Heart left ventricle (tissue), 16 donors: ENCODE data around the gene ANO3. TPM values are rescaled to one million over a fixed set of nuclear protein-coding genes. Genes with fewer than 3 reads are reported as not detected.

Experiments used
- ATAC-seq, 4 donors: fragments of 200-7000 bp; cut with Tn5 transposase; one replicate each; pipeline ENCODE4 v1.9.1; 2020 to 2022; ENCODE audit warnings: moderate library complexity in 4 of 4, mild to moderate bottlenecking in 3 of 4, moderate number of reproducible peaks in 1 of 4
- DNase-seq, 5 donors: peaks; one replicate each; pipeline ENCODE4 v3.0.0-alpha.2; 2020
- H3K27ac ChIP-seq, 12 donors: fragments of 200-600 bp; sonication (generic) in 4 of 12; one replicate each; pipeline versions ENCODE4 v1.5.0 to v1.8.0; 2016 to 2022; ENCODE audit warnings: mild to moderate bottlenecking in 2 of 12
- H3K27me3 ChIP-seq, 9 donors: fragments of 200-600 bp; sonication (generic) in 2 of 9; one replicate each; pipeline versions ENCODE4 v1.5.1 to v1.8.0; 2016 to 2022; ENCODE audit warnings: mild to moderate bottlenecking in 3 of 9
- H3K36me3 ChIP-seq, 9 donors: fragments of 200-600 bp; sonication (generic) in 2 of 9; one replicate each; pipeline versions ENCODE4 v1.5.0 to v1.8.0; 2018 to 2022; ENCODE audit warnings: mild to moderate bottlenecking in 2 of 9
- H3K4me1 ChIP-seq, 12 donors: fragments of 200-600 bp; sonication (generic) in 4 of 12; one replicate each; pipeline versions ENCODE4 v1.5.0 to v1.8.0; 2016 to 2022; ENCODE audit warnings: mild to moderate bottlenecking in 3 of 12
- H3K4me3 ChIP-seq, 12 donors: fragments of 200-600 bp; sonication (generic) in 4 of 12; one replicate each; pipeline versions ENCODE4 v1.5.0 to v1.8.0; 2017 to 2022; ENCODE audit warnings: mild to moderate bottlenecking in 9 of 12, moderate library complexity in 4 of 12
- H3K9me3 ChIP-seq, 12 donors: fragments of 200-600 bp; sonication (generic) in 4 of 12; one replicate each; pipeline versions ENCODE4 v1.5.0 to v1.8.0; 2016 to 2022; ENCODE audit warnings: mild to moderate bottlenecking in 1 of 12
- POLR2A ChIP-seq, 2 donors: fragments of 450-650 bp; IDR thresholded peaks; one replicate each; pipeline ENCODE4 v1.6.1; 2017; ENCODE audit warnings: antibody characterized with exemption in 2 of 2, mild to moderate bottlenecking in 2 of 2, moderate library complexity in 2 of 2
- WGBS, 4 donors: extraction: QIAGEN DNeasy Blood & Tissue Kit in 2 of 4; methylation state at CpG; one replicate each; pipeline versions ENCODE4 v1.1.5 to v1.1.7; 2013 to 2018; 5-methylcytosine and 5-hydroxymethylcytosine counted together
- intact Hi-C, 10 donors: fragments of 100-400 bp; cut with DNase I; formaldehyde crosslinking; loops; one replicate each; pipeline versions ENCODE4 v1.11.1 to v1.14.2; 2022
- polyA plus RNA-seq, 2 donors: library from polyadenylated mRNA; stranded (reverse); fragments of 200-250 nt; gene quantifications; one replicate each; pipeline ENCODE4 v1.2.3, GENCODE V29; 2013
- total RNA-seq, 9 donors: library from RNA; depleted of rRNA in 2 of 9; stranded (reverse); fragments of >200 nt in 2 of 9; fragmentation: NEBNext Ultra II Directional in 3 of 9; extraction: Animal tissue kit (Norgen Biotek cat#: 25700) in 3 of 9; gene quantifications; one replicate each; pipeline versions ENCODE4 v1.1.0 to v1.2.4, GENCODE V29; 2016 to 2023
- TF ChIP-seq, protein P1 (sequence below), 12 donors: fragments of 200-600 bp; sonication (generic) in 4 of 12; IDR thresholded peaks; one replicate each; pipeline versions ENCODE4 v1.5.0 to v1.8.0; 2018 to 2022; ENCODE audit warnings: antibody characterized with exemption in 12 of 12, mild to moderate bottlenecking in 5 of 12
- donor health status: ischemic (EF 13 %, LVEDD 7.1; RV severe dilation, severe dysfunction).
- donor health status: healthy with polysubstance abuse.
- donor health status: DM: no; HTN: yes; CAD: no.
- donor health status: DM: no; HTN: no; CAD: no.
- donor health status: ischemic (EF 25% LVEDD 6.9; RV normal size, moderate dysfunction).
- donor health status: ischemic (EF 25% LVEDD 5.7; RV mildly dilated, moderate dysfunction).
- donor health status: healthy.
- donor health status: DM: yes; HTN: yes; CAD: no.
- donor health status: ischemic (EF 35%, LVEDD 5.7; RV mildly dilated, moderate dysfunction).
- donor health status: nonischemic (EF 11% LVEDD 7.7; RV severe dilation, severe dysfunction).
- donor health status: DM: yes; HTN: yes; CAD: no.
- donor health status: PGD.
- donor health status: ischemic (EF 29% LVEDD 5.4; RV normal size, mild dysfunction).
- donor health status: nonischemic (EF 23%, LVEDD 6.1; RV moderate dilation, normal function).

The ANO3 gene
- total and polyA plus RNA-seq, 11 donors, result 0.04 to 0.54 (median 0.12) TPM; not detected in 6

DNA sequence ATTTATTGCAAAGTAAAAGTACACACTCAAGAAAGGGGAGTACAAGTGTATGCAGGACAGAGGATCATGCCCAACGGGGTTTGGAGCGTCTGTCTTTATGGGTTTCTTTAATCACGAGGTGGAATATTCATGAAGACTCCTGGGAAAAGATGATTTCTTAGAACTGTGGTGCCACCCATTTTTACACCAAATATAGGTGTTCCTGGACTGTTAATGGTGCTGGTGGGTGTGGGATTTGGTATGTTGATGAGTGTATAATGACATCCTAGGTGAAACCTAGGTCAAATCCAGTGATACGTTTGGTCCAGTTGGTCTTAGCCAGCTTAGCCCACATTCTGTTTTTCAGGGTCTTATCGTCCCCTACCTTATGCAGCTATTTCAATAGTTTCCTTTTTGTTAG is 21.1 kb downstream of the ANO3 start:
- no peaks in the 10 kb centered on the region for H3K4me1 ChIP-seq
- H3K4me3 ChIP-seq, result no peak overlapping the region
- no peak for TF ChIP-seq POLR2A (IDR thresholded peaks at IDR 0.05)
- TF ChIP-seq, protein P1, sequence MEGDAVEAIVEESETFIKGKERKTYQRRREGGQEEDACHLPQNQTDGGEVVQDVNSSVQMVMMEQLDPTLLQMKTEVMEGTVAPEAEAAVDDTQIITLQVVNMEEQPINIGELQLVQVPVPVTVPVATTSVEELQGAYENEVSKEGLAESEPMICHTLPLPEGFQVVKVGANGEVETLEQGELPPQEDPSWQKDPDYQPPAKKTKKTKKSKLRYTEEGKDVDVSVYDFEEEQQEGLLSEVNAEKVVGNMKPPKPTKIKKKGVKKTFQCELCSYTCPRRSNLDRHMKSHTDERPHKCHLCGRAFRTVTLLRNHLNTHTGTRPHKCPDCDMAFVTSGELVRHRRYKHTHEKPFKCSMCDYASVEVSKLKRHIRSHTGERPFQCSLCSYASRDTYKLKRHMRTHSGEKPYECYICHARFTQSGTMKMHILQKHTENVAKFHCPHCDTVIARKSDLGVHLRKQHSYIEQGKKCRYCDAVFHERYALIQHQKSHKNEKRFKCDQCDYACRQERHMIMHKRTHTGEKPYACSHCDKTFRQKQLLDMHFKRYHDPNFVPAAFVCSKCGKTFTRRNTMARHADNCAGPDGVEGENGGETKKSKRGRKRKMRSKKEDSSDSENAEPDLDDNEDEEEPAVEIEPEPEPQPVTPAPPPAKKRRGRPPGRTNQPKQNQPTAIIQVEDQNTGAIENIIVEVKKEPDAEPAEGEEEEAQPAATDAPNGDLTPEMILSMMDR (IDR thresholded peaks at IDR 0.05), result no peak
- 67 to 78% (median 76%) methylated on average over 5 of the region's 5 CpGs for WGBS, 4 donors
- H3K27ac ChIP-seq, result no peak overlapping the region
- ATAC-seq (no peak), DNase-seq (no peak)
- intact Hi-C loops, result no loop called here
- no peaks in the 10 kb centered on the region for H3K27me3 ChIP-seq
- H3K36me3 ChIP-seq, result no peaks in the 10 kb centered on the region
- no peaks in the 10 kb centered on the region for H3K9me3 ChIP-seq

- intact Hi-C loops, result no loop called here
- no peak for DNase-seq
- H3K4me1 ChIP-seq, result no peaks in the 10 kb centered on the region
These were observed 27.1 kb downstream of the ANO3 start for GRCh38 chr11:26359055-26359454.

DNA sequence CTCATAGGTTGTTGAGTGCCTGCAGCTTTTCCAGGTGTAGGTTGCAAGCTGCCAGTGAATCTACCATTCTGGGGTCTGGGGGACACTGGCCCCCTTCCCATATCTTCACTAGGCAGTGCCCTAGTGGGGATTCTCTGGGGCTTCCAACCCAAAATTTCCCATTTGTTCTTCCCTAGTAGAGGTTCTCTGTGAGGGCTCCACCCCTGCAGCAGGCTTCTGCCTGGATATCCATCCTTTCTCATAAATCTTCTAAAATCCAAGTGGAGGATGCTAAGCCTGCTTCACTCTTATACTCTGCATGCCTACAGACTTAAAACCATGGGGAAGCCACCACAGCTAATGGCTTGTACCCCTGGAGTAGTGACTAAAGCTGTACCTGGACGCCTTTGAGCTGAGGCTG is 33.4 kb downstream of the ANO3 start:
- Histone ChIP-seq H3K27ac (no peak overlapping the region), H3K27me3 (no peaks in the 10 kb centered on the region), H3K4me1 (no peaks in the 10 kb centered on the region), H3K36me3 (no peaks in the 10 kb centered on the region), H3K4me3 (no peak overlapping the region), H3K9me3 (peaks cover 0 to 33% (median 6%) of the 10 kb centered on the region in 12 donors)
- intact Hi-C loops, result no loop called here
- DNase-seq (no peak), ATAC-seq (no peak)
- WGBS, 4 donors, result 67 to 89% (median 84%) methylated on average over 1 of the region's 1 CpG
- TF ChIP-seq POLR2A (IDR thresholded peaks at IDR 0.05), result no peak
- TF ChIP-seq, protein P1 (IDR thresholded peaks at IDR 0.05), result no peak

More at GRCh38 chr11:26359055-26359454, 27.1 kb downstream of the ANO3 start:
- no peak overlapping the region for H3K27ac ChIP-seq
- no peak for ATAC-seq
- H3K36me3 ChIP-seq, result no peaks in the 10 kb centered on the region
- H3K9me3 ChIP-seq, result peaks cover 0 to 2% (median 0%) of the 10 kb centered on the region in 12 donors
- H3K4me3 ChIP-seq, result no peak overlapping the region
- no peak for TF ChIP-seq POLR2A (IDR thresholded peaks at IDR 0.05)
- TF ChIP-seq, protein P1 (IDR thresholded peaks at IDR 0.05), result no peak
- H3K27me3 ChIP-seq, result no peaks in the 10 kb centered on the region

DNA sequence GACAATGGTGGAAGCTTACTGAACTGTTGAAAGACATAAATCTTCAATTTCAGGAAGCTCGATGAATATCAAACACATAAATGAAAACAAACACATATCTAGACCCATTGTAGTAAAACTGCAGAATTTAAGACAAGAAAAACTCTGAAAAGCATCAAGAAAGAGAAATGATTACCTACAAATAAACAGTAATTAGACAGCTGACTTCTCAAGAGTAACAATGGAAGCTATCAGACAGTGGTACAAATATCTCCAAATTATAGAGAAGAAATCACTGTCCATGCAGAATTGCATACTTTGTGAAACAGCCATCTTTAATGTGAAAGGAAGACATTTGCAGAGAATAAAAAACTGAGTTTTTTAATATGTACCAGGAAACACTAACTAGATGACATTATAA is 45.7 kb downstream of the ANO3 start:
- Histone ChIP-seq H3K27ac (no peak overlapping the region), H3K27me3 (no peaks in the 10 kb centered on the region), H3K4me3 (no peak overlapping the region), H3K4me1 (no peaks in the 10 kb centered on the region), H3K36me3 (no peaks in the 10 kb centered on the region), H3K9me3 (peaks cover 0 to 29% (median 14%) of the 10 kb centered on the region in 12 donors)
- no peak for ATAC-seq
- no peak for DNase-seq
- TF ChIP-seq, protein P1 (IDR thresholded peaks at IDR 0.05), result no peak
- TF ChIP-seq POLR2A (IDR thresholded peaks at IDR 0.05), result no peak
- intact Hi-C loops, result no loop called here
- WGBS, 4 donors, result 79 to 95% (median 82%) methylated on average over 1 of the region's 1 CpG
